Dermis blood vessel endothelial cell (primary cell): ENCODE measurements around the gene ZNF462. TPM values are rescaled to one million over a fixed set of nuclear protein-coding genes. Genes with fewer than 3 reads are reported as not detected.

Experiments
- DNase-seq: peaks from one replicate; pipeline ENCODE4 v3.0.0; 2010
- total RNA-seq: library from RNA; depleted of rRNA; stranded (reverse); fragments of >200 nt; gene quantifications from 2 replicates; pipeline ENCODE4 v1.2.3, GENCODE V29; 2014

The ZNF462 gene
- total RNA-seq, 1 donor from 2014 or later = 11.4 TPM

DNA sequence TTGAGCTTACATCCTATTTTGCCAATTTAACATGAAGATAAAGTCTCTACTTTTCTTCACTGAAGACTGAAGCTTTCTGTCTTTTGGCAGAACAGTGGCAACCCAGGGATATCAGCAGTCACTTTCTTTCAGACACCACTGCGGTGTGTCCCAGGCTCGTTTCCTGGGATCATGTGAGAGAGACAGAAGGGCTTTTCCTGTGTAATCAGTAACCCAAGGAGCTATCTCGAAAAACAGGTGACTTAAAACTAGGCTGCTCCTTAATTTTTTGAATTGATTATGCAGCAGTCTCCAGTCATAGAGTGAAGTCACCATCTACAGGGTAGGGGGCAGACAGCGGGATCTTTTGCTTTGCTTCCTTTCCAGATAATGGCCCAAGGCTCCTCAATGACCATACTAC lies 68.5 kb downstream of the ZNF462 start:
- no peak for DNase-seq

DNA sequence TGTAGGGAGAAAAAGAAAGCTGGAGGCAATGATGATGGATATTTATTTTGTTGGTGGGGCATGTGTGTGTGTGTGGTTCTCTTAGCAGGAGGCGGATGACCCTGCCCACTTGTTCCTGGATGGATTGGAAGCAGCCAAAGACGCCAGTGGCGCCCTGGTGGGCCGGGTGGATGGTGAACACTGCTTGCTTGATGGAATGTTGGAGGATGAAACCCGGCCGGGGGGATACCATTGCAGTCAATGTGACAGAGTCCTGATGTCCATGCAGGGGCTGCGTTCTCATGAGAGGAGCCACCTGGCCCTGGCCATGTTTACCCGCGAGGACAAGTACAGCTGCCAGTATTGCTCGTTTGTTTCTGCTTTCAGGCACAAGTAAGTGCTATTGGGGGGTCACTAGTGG lies 69.2 kb downstream of the ZNF462 start:
- no peak for DNase-seq

DNA sequence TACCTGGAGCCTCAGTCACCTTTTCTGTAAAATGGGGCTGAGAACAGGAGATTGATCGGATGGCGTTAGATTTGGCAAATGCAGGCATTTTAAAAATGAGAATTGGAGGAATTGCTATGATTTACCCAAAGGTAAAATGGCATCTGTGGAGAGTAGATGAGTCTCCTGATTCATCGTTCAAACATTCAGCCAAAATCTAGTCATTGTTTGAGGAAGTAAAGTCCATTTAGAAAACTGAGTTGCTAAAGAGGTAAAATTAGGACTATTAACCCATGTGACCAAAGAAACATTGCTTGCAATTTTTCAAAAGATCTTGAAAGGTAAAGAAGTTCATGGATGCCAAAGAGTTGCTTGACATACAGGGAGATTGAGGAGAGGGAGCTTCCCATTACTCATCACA lies 69.7 kb downstream of the ZNF462 start:
- no peak for DNase-seq

DNA sequence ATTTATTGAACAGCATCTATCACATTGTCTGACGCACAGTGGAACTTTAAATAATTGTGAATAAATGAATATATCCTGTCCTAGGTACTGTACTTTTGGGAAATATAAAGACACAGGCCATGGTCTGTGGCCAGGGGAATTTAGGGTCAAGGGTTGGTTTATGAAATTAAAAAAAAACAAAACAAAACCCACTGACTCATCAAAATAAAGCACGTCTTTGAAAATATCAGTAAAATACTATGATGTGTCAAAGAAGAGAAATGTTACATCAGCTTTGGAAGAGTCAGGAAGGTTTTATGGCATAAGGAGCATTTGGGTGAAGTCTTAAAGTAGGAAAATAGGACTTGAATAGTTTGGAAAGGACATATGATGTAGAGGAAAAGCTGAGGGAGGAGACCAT lies 70.5 kb downstream of the ZNF462 start:
- no peak for DNase-seq

DNA sequence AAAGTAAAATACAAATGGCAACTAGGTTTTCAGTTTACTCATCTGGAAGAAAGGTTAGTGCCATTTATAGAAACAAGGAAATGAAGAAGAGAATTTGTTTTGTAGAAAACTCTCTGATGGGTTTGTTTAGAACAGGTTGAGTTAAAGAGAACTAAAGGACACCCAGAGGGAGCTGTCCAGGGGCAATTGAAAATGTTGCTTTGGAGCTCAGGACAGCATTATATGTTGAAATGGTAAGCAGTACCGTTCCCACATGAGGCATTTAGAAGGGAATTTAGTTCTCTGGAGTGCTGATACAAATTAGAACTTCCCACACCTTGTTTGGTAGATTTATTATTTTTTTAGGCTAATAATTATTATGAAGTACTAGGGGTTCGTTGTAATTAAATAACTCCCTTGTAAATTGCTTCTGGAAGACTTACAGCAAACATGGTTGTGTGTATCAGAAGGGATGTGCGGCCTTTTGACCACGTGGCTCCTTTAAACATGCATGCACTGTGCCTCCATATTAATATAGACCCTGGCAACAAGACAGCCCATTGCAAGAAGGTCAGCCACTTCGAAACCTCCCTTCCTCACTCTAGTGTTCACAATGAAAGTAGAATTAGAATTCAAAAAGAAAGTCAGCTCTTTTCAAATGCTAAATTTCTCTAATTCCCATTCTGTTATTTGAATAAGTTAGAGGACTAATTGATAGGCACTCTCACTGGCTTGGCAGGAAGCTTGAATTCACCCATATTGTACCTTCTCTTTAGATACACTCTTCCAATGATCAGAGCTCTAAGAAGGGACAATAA lies 71.7 kb downstream of the ZNF462 start:
- no peak for DNase-seq

DNA sequence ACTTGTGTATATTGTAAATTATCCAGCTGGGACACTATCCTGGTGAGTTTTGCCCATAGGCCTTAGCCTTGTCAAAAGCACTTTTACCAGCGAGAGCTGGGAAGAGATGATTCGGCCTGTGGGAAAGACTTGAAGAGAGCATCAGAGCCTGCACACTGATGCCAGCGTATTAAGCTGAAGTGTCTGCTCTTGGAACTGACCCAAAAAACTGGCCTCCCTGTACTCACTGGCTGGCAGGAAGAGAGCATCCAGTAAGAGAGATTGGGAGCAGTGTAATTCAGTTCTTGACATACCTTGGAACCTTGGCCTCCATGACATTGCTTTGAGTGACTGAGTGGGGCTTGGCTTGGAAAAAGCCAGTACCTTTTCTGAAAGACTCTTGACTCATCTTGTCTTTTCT lies 73.7 kb downstream of the ZNF462 start:
- DNase-seq = no peak

DNA sequence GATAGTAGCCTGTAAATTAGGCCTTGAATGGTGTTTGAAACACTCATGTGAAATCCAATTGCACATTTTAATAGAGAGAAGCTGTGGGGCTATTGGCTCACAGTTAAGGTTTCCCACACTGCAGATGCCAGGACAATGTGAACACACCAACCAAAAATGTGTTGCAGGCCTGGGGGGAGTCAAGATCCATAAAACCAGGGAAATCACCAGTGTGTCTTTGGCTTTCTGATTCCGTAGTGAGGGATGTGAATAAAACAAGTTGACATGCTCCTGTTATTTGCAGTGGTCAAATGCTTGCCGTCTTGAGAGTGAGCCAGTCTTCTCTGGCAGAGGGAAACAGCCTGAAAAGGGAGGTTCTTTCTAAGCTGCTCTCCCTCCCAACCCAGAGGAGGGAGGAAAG lies 79.0 kb downstream of the ZNF462 start:
- no peak for DNase-seq

DNA sequence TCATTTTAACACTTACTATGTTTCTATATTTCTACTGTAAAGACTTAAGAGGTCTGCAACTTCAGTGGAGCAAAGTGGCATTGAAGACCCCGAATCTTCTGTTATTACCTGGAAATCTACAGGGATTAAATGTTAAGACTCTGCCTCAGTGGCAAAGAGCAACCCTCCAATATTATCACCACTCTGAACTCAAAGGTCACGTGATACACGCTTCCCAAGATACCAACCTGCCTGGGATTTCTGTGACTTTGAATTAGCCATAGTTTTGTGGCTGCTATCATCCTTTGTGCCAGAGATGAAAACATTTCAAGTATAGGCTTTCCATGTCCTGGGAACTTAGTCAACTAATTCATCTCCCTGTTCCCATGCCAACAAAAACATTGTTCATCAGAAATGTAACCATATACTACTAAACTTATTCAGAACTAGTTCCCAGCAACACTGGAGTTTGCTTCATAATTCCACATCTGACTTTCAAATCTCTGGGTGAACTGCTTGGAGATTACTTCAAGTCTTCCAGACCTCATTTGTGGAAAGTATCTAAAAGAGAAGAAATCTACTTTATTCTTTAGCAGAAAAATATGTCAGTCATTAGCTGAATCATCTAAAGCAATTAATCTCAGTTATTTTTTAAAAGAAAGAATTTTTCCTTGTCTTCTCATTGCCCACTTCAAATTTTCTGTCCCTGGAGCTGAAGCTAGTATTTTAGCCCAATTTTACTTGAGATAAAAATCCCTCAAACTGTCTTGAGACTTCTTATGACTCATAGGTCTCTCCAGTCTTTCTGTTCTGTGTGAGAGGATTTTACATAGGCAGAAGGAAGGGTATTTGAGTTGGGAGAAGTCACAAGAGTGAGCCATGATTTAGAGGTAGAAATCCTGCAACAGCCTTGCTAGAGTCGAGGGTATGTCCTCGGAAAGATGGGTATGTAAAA lies 83.0 kb downstream of the ZNF462 start:
- DNase-seq = peak; percentile 58

DNA sequence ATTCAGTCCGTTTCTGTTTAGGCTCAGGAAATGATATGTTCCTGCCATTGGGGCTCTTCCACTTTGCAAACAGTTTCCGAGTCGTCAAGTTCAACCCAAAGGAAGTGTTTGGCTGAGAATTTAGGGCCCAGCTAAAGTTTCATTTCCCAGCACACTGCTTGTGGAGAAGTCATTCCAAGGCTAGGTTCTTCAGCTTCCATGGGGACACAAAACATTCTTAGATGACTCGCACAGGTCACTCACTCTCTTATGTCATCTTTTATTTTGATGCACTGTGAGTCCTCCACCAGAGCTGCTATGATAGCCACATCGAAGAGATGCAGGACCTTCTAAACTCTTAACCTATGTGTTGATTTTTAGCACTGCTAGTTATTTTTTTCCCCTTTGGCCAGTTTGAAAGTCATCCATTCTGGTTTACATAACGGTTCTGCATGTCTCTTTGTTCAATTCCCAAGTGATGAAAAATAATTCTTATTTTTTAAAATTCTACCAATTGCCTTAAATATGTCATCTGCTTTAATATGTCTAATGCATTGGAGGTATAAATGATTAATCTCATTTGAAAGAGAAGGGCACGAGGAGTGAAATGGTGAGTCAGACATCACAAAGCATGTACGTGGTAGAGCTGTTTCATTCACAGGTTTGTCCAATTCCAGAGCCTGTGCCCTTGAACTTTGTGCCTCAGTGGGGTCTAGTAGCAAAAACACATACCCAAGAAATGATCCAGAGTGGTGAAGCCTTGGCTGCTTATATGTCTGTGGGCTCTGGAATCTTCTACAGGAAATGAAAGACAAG lies 84.3 kb downstream of the ZNF462 start:
- peak; percentile 65 for DNase-seq

DNA sequence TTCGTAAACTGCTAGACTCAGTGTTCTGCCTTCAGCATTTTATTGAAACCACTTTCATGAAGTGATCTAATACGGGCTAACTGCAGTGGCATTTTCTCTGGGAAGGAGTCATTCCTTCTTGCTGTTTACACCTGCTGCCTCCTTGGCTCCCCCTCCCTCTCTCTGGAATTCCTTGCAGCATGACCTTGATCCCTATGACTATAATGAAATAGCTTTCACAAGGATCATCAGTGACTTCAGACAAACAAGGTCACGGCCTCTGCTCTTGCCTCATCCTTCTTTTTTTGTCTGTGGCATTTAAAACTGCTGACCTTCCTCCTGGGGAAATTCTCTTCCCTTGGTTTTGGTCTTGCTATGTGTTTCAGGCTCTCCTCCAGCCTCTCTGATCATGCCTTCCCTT lies 90.2 kb downstream of the ZNF462 start:
- peak; percentile 29 for DNase-seq

DNA sequence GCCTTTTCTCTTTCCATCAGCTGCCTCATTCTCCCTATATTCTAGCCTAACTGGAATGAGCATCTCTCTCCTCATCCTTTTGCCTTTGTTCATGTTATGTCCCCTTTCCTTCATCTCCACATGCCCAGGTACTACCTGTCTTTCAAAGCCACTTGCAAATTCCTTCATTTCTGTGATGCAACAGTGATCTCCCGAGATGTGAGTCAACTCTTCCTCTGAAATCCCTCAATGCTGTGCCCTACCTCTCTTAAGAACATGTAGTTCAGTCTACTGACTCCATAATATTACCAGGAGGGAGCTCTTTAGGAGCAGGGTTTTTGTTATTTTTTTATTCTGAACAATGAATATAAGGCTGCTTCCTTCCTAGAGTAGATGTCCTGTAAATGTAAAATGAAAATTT lies 91.6 kb downstream of the ZNF462 start:
- no peak for DNase-seq

DNA sequence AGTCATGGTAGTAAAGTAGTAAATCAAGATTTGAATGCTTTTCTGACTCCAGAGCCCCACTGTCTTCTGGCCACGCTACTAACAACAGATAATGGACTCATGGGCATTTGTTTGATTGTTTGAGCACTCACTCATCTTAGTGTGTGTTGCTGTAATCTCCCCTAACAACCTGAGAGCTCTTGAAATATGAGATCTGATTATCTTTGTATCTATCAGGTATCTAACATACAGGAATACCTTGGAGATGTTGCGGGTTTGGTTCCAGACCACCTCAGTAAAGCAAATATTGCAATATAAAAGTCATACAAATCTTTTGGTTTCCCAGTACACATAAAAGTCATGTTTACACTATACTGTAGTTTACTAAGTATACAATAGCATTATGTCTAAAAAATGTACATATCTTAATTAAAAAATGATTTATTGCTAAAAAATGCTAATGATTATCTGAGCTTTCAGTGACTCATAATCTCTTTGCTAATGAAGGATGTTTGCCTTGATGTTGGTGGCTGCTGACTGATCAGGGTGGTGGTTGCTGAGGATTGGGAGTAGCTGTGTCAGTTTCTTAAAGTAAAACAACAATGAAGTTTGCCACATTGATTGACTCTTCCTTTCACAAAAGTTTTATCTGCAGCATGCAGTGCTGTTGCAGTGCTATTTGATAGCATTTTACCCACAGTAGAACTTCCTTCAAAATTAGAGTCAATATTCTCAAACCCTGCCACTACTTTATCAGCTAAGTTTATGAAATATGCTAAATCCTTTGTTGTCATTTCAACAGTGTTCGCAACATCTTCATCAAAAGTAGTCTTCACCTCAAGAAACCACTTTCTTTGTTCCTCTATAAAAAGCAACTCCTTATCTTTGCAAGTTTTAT lies 92.2 kb downstream of the ZNF462 start:
- DNase-seq = no peak

DNA sequence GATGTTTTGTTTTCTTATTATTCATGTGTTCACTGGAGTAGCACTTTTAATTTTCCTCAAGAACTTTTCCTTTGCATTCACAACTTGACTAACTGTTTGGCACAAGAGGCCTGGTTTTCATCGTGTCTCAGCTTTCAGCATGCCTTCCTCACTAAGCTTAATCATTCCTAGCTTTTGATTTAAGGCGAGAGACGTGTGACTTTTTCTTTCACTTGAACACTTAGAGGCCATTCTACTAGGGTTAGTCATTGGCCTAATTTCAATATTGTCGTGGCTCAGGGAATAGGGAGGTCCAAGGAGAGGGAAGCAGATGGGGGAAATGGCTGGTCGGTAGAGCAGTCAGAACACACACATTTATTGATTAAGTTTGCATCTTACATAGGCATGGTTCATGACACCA lies 94.0 kb downstream of the ZNF462 start:
- DNase-seq = no peak

DNA sequence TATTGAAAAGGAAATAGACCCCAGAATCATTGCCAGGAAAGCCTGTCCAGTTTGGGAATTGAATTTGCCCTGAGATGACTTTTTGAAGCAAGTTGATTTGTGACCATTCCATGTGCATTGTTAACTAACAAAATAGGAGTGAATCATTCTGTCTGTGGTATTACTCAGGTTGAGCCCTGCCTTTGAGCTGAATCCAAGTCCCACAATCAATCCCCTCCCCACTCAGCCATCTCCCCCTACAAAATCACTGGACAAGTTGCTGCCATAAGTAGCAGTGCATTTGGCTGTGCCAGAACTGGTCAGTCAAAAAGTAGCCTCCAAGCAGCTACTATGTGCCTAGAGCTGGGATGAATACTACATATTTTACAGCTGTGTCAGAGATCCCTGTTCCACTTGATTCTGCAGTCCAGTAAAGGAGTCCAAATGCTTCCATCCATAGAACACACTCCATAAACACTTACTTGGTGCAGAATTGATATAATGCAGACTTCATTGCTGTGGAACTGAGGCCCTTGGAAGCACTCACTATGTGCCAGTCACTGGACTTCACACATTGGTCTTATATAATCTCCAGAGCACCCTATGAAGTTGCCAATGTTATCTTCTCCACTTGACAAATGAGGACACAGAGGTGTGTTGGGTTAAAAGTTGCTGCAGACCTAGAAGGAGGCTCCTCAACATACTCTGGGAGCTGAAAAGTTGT lies 96.1 kb downstream of the ZNF462 start:
- peak; percentile 27 for DNase-seq

DNA sequence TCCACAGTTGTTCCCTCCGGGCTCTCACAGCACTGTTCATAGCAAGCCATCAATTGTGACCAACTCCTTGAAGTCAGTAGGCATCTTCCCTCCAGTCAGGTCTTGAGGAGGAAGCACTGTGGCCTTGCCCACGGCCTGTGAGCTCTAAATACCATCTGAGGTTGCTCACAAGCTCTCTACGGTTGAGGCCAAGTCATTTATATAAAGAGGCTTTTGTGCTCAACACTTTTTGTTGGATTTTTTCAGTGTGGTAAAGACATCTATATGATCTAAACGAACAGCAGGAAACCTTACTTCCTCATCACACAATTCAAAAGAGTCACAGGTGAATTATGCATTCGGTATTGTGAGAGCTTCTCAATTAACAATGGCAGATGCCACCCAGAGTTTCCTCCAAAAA lies 97.3 kb downstream of the ZNF462 start:
- DNase-seq = peak; percentile 53

DNA sequence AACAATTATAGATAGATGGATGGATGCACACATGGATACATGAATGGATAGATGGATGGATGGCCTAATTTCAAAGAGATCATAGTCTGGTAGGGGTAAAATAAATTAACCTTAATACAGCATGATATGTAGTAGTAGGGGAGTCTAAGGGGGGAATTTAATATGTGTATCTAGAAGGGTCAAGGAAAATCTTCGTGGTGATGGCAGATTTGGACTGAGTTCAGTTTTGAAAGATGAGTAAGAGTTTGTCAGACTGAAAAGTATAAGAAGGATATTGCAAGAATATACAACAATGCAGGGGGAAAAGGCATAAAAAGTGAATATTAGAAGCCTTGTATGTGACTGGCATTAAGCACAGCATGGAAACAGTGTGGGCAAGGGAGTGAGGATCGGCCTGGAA lies 98.7 kb downstream of the ZNF462 start:
- peak; percentile 9 for DNase-seq

DNA sequence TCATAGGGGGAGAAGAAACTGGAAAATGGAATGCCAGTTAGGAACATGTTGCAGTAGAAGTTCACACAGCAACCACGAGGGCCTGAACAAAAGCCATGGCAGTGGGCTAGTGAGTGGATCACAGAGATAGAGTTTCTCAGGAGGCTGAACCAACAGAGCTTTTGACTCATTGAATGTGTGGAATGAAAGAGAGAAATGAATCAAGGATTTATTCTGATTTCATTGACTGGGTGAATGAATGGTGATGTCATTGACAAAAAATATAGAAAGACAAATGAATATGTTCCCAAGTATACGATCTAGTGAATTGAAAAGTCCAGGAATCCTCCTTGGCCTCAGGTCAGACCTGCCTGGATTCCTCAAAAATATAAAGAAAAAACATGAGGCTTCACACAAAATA lies 99.2 kb downstream of the ZNF462 start:
- peak; percentile 58 for DNase-seq

DNA sequence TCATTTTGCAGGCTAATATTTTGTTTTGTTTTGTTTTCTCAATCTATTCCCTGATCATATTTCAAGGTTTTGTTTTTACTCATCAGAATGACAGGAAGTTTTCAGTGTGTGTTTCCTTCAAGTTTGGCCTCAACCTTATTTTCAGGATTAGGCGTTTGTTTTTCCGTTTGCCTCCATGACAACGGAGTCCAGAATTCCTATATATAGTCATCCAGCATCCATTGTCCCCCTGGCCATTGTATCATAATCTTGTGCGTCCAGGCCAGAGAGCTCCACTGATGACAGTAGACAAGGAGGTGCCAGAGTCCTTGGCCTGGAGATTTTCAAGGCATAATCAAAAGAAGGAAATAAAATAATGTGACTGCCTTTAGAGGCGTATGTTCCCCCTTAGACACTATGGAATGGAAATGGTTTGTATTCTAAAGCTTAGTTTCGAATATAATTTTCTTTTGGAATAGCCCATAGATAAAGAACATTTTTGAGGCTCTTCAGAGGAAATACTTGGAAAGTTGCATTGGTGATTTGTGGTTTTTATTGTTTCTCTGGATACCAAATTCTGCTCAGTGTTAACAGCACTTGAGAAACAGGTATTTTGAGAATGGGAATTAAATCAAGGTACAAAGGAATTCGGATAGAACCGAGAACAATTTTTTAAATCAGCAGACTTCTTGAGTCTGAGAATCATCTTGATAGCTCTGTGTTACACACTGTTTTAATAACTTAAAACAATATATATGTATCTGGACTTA lies 99.8 kb downstream of the ZNF462 start:
- peak; percentile 99 for DNase-seq

DNA sequence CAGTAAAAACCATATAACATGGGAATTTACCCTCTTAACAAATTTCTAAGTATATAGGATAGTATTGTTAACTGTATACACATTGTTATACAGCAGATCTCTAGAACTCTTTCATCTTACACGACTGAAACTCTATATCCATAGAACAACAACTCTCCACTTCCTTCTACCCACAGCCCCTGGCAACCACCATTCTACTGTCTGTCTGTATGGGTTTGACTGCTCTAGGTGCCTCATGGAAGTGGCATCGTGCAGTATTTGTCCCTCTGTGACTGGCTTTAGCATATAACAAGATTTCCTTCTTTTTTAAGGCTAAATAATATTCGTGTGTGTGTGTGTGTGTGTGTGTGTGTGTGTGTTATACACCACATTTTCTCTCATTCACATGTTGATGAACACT lies 100.7 kb downstream of the ZNF462 start:
- no peak for DNase-seq

DNA sequence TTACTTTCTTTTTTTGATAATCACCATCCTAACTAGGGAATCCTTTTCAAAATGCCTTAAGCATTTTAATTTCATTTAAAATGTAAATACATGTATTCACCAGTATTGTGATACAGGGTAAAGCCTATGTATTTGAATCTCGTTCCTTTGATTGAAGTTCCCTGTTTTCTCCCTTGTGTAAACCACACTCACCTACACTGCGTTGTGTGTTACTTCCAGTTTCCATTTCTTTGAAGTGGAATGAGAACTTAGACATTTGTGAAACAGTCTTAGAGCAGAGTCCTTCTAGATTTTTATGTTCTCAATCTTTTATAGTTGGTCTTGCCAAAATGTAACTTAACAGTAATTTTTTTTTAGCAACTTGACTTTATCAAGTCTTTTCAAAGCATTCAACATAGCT lies 101.4 kb downstream of the ZNF462 start:
- DNase-seq = no peak
